Uterus (tissue), 4 donors: ENCODE data around the gene MTRR. TPM values are rescaled to one million over a fixed set of nuclear protein-coding genes. Genes with fewer than 3 reads are reported as not detected.

Experiments
- DNase-seq, 2 donors: peaks; one replicate each; pipeline ENCODE4 v3.0.0-alpha.2; 2019 to 2020
- H3K27ac ChIP-seq, 2 donors: fragments of 200-600 bp; sonication (generic); 1 replicate in 1 of 2; 2 replicates in 1 of 2; pipeline ENCODE4 v1.5.1; 2016 to 2018
- H3K27me3 ChIP-seq, 2 donors: fragments of 200-600 bp; sonication (generic); one replicate each; pipeline ENCODE4 v1.5.1; 2018 to 2019; ENCODE audit warnings: control low read depth in 1 of 2
- H3K36me3 ChIP-seq, 2 donors: fragments of 200-600 bp; sonication (generic); one replicate each; pipeline ENCODE4 v1.5.1; 2019; ENCODE audit warnings: control low read depth in 1 of 2
- H3K4me1 ChIP-seq, 2 donors: fragments of 200-600 bp; sonication (generic); one replicate each; pipeline ENCODE4 v1.5.1; 2018 to 2019; ENCODE audit warnings: control low read depth in 1 of 2
- H3K4me3 ChIP-seq, 2 donors: fragments of 200-600 bp; sonication (generic); 1 replicate in 1 of 2; 2 replicates in 1 of 2; pipeline ENCODE4 v1.5.1; 2018 to 2019; ENCODE audit warnings: mild to moderate bottlenecking in 1 of 2
- H3K9me3 ChIP-seq, 2 donors: fragments of 200-600 bp; sonication (generic); one replicate each; pipeline ENCODE4 v1.5.1; 2019; ENCODE audit warnings: control low read depth in 1 of 2
- CTCF ChIP-seq, 4 experiments: fragments of 200-600 bp in 2 of 4; fragments of 450-650 bp in 2 of 4; sonication (generic) in 2 of 4; IDR thresholded peaks; one replicate each; pipeline ENCODE4 v1.5.1; 2016 to 2019; ENCODE audit warnings: antibody characterized with exemption in 4 of 4, mild to moderate bottlenecking in 2 of 4, moderate library complexity in 1 of 4
- POLR2A ChIP-seq, 2 donors: fragments of 450-650 bp; IDR thresholded peaks; one replicate each; pipeline ENCODE4 v1.6.1; 2016; ENCODE audit warnings: antibody characterized with exemption in 2 of 2, mild to moderate bottlenecking in 1 of 2, moderate library complexity in 1 of 2
- intact Hi-C: fragments of 100-400 bp; cut with DNase I; formaldehyde crosslinking; loops from one replicate; pipeline ENCODE4 v1.15.1; 2023; ENCODE audit warnings: low total_unique reads
- total RNA-seq, 4 donors: library from RNA; depleted of rRNA in 3 of 4; stranded (reverse); fragments of >200 nt in 3 of 4; gene quantifications; one replicate each; pipeline versions ENCODE4 v1.1.0 to v1.2.4, GENCODE V29; 2014 to 2023
- donor health status: DM: yes; HTN: yes; CAD: no.

MTRR gene
- total RNA-seq, 4 donors from 2014 or later = 18.8 to 51.5 (median 33.2) TPM

- H3K36me3 ChIP-seq = no peaks in the 10 kb centered on the region
- DNase-seq = peak; percentile 37 to 40
- intact Hi-C loops = no loop called here
- peak overlapping the region; percentile 5 to 54 for H3K27ac ChIP-seq
- TF ChIP-seq POLR2A (IDR thresholded peaks at IDR 0.05) = no peak
- TF ChIP-seq CTCF (IDR thresholded peaks at IDR 0.05) = peak in 3 of 4 experiments; percentile 4 to 45 (median 29)
- H3K9me3 ChIP-seq = no peaks in the 10 kb centered on the region
- no peaks in the 10 kb centered on the region for H3K4me1 ChIP-seq
- H3K27me3 ChIP-seq = no peaks in the 10 kb centered on the region
- no peak overlapping the region for H3K4me3 ChIP-seq
Observed at GRCh38 chr5:7827610-7828009, 41.3 kb upstream of the MTRR start.

GRCh38 chr5:7828269-7828668, 40.7 kb upstream of the MTRR start:
- Histone ChIP-seq H3K36me3 (no peaks in the 10 kb centered on the region), H3K4me1 (no peaks in the 10 kb centered on the region), H3K27me3 (no peaks in the 10 kb centered on the region), H3K27ac (peak overlapping the region in 1 of 2 donors; percentile 54), H3K9me3 (no peaks in the 10 kb centered on the region), H3K4me3 (no peak overlapping the region)
- no peak for DNase-seq
- no peak for TF ChIP-seq CTCF (IDR thresholded peaks at IDR 0.05)
- no peak for TF ChIP-seq POLR2A (IDR thresholded peaks at IDR 0.05)
- intact Hi-C loops = no loop called here

GRCh38 chr5:7834982-7835381, 34.0 kb upstream of the MTRR start:
- no peak overlapping the region for H3K27ac ChIP-seq
- no peak overlapping the region for H3K4me3 ChIP-seq
- no peaks in the 10 kb centered on the region for H3K36me3 ChIP-seq
- DNase-seq = no peak
- no peaks in the 10 kb centered on the region for H3K27me3 ChIP-seq
- intact Hi-C loops = no loop called here
- TF ChIP-seq CTCF (IDR thresholded peaks at IDR 0.05) (no peak), POLR2A (IDR thresholded peaks at IDR 0.05) (no peak)
- H3K9me3 ChIP-seq = no peaks in the 10 kb centered on the region
- no peaks in the 10 kb centered on the region for H3K4me1 ChIP-seq

- Histone ChIP-seq H3K4me3 (no peak overlapping the region), H3K27ac (no peak overlapping the region), H3K9me3 (no peaks in the 10 kb centered on the region), H3K4me1 (no peaks in the 10 kb centered on the region), H3K27me3 (no peaks in the 10 kb centered on the region), H3K36me3 (no peaks in the 10 kb centered on the region)
- DNase-seq = no peak
- intact Hi-C loops = no loop called here
- no peak for TF ChIP-seq CTCF (IDR thresholded peaks at IDR 0.05)
- no peak for TF ChIP-seq POLR2A (IDR thresholded peaks at IDR 0.05)
Observed at GRCh38 chr5:7837403-7837802, 31.5 kb upstream of the MTRR start.

GRCh38 chr5:7842531-7842930, 26.4 kb upstream of the MTRR start:
- no peaks in the 10 kb centered on the region for H3K4me1 ChIP-seq
- H3K36me3 ChIP-seq = no peaks in the 10 kb centered on the region
- H3K4me3 ChIP-seq = no peak overlapping the region
- no peak overlapping the region for H3K27ac ChIP-seq
- no peaks in the 10 kb centered on the region for H3K9me3 ChIP-seq
- TF ChIP-seq POLR2A (IDR thresholded peaks at IDR 0.05) (no peak), CTCF (IDR thresholded peaks at IDR 0.05) (no peak)
- no peaks in the 10 kb centered on the region for H3K27me3 ChIP-seq
- DNase-seq = no peak
- intact Hi-C loops = no loop called here
